ENCODE measurements around the gene GP1BB.

Gene GP1BB

DNA sequence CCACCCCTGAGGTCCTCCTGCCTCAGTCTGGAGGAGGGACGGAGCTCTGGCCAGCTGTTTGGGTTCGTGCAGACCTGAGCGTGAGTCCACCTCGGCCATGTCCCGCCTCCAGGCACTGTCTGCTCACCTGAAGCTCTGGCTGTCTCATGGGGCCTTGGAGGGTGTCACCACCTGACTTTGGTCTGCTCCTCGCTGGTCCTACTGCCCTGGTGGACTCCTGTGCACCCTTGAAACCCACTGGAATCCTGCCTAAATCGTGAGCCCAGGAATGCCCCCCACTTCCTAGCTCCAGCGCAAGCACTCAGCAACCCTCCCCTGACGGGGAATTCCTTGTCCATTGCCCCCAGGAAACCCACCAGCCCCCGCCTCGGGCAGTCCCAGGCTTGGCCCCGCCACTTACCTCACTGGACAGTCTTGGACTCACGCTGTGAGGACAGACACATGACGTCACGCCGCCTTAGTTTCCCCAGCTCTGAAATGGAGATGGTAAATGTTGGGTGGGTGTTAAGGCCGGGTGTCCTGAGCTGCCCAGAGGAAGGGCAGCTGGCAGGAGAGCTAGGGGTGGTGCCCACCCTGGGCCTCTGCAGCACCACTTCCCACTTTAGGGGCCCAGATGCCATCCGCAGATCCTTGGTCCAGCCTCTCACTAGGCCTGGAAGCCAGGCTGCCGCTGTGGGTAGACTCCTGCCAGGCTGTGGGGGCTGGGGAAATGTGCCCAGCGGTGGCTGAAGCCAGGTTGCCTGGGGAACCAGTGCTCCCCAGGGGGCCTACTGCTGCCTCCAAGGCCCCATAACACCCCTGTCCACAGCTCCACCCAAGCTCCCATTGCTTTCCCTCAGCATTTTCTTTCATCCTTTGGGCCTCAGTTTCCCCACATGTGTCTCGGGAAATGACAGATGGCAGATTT lies 19.1 kb downstream of the GP1BB start:
- DNase-seq (ENCODE audit: extremely low read depth, low read depth), result no peak
- TF ChIP-seq, protein P1, sequence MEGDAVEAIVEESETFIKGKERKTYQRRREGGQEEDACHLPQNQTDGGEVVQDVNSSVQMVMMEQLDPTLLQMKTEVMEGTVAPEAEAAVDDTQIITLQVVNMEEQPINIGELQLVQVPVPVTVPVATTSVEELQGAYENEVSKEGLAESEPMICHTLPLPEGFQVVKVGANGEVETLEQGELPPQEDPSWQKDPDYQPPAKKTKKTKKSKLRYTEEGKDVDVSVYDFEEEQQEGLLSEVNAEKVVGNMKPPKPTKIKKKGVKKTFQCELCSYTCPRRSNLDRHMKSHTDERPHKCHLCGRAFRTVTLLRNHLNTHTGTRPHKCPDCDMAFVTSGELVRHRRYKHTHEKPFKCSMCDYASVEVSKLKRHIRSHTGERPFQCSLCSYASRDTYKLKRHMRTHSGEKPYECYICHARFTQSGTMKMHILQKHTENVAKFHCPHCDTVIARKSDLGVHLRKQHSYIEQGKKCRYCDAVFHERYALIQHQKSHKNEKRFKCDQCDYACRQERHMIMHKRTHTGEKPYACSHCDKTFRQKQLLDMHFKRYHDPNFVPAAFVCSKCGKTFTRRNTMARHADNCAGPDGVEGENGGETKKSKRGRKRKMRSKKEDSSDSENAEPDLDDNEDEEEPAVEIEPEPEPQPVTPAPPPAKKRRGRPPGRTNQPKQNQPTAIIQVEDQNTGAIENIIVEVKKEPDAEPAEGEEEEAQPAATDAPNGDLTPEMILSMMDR (IDR thresholded peaks at IDR 0.05; ENCODE audit: low read depth, low read length), result no peak

DNA sequence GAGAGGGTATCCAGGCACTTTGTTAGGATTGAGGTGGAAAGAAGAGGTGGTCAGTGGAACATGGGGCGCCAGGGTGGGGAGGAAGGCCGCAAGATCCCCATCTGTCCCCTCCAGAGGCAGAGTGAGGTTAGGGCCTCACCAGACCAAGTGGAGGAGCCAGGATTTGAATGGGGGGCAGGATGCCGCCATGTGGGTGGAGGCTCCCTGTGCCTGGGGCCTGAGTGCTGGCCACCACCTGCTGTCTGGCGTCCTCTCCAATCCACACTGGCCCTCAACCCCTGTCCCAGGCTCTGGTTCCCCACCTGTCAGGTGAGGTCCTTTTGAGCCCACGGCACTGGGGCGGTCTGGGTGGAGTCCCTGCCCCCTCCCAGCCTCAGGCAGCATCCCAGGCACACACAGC lies 19.7 kb downstream of the GP1BB start:
- DNase-seq (ENCODE audit: extremely low read depth, low read depth), result no peak
- TF ChIP-seq, protein P1 (IDR thresholded peaks at IDR 0.05; ENCODE audit: low read depth, low read length), result no peak

DNA sequence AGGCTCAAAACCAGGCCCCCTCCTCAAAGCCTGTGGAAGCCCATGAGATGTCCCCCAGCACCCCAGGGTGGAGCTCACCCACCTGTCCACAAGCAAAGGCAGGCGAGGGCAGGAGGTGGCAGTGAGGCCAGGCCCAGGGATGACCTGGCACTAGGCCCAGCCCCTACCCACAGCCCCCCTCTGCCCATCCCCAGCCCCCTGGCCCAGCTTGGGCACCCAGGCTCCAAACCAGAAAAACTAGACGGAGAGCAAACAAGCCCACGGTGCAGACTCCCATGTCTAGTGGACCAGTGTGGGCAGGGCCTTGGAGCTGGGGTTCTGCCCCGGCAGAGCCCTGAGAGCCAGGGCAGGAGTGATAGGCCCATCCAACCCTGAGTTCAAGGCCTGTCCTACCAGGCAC lies 20.3 kb downstream of the GP1BB start:
- no peak for DNase-seq (ENCODE audit: extremely low read depth, low read depth)
- TF ChIP-seq, protein P1 (IDR thresholded peaks at IDR 0.05; ENCODE audit: low read depth, low read length), result no peak

DNA sequence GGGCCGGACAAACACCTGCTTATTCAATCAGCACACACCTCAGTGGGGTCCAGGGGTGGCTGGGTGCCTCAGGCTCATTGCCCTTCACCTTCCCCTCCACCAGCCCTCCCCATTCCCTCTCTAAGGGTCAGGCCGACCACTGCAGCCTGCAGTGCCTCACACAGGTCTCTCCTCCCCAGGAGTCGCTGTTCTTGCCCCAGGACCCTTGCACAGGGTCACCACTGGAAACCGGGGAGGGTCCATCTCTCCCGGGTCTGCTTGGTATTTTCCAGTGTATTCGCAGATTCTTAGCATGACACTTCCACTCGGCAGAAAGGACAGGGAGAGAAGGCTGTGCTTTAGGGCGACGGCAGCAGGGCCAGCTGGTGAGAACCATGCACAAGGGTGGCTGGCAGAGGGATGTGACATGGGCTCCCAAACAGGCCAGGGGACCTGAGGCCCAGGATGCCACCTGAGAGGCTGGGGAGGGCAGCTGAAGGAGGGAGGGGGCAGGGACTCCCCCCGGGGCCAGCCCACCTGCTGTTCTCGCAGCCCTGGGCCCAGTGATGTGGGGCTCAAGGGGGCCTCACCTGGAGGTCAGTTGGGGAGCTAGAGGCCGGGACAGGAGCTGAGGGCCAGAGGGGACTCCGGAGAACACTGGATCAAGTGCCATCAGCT lies 21.1 kb downstream of the GP1BB start:
- no peak for DNase-seq (ENCODE audit: extremely low read depth, low read depth)
- TF ChIP-seq, protein P1 (IDR thresholded peaks at IDR 0.05; ENCODE audit: low read depth, low read length), result no peak

DNA sequence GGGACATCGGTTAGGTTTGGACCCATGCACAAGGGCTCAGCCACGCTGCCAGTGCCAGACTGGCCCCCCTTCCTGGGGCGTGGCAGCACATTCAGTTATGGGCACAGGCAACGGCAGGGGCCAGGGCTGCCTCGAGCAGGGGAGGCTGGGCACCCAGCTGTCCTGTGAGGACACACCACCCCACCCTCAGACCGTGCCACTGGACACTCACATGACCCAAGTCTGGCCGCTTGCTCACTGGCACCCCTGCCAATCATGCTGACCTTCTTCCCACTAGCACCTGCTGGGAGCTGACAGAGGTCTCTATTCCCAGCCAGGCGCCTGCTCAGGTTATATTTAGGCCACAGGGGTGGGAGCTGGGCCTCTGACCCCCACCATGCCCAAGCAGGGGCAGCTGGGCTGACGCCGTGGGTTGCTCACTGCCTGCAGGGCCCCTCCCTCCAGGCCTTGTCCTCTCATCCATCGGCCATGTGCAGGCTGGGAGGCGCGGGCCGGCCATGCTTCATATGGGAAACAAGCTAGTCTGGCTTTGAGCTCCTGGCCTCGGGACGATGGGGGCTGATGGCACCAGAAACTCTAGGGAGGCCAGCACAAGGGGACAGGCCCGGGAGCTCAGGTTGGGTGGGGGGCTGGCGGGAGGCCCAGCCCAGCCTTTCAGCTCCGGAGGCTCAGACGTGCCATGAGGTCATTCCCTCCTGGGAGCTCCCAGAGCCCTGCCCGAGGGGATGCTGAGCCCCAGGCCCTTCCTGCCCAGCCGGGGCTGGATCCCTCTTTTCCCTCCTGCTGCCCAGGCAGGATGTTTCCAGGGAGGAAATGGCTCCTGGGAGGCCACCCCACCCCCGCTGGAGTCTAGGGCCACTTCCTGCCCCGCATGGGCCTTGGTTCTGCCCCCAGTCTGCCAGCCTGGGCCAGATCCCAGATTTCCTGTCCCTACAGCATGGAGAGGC lies 22.1 kb downstream of the GP1BB start:
- TF ChIP-seq, protein P1 (IDR thresholded peaks at IDR 0.05; ENCODE audit: low read depth, low read length), result no peak
- DNase-seq (ENCODE audit: extremely low read depth, low read depth), result no peak

DNA sequence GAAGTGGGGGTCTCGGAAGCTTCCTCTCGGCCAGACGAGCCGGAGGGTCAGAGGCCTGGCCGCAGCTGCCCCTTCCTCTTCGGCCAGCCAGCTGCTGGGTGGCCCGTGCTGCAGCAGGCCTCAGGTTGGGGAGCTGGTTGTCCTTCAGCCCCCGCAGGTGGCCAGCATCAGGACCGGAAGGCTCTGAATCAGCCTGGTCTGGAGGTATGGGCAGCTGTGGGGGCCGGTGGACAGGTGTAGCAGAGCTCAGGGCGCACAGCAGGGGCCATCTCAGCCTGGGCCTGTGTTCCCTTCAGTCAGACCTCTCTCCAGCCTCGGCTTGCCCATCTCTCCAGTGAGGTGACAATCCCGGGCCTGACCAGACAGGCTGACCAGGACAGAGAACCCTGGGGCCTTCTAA lies 23.4 kb downstream of the GP1BB start:
- DNase-seq (ENCODE audit: extremely low read depth, low read depth), result no peak
- TF ChIP-seq, protein P1 (IDR thresholded peaks at IDR 0.05; ENCODE audit: low read depth, low read length), result no peak
